H1 (cell line): ENCODE measurements around the gene PAWR. TPM values are rescaled to one million over a fixed set of nuclear protein-coding genes. Genes with fewer than 3 reads are reported as not detected.

ENCODE experiments used
- CTCF ChIA-PET: fragments of 300-600 bp; sonication (Branson Sonifier 250); formaldehyde crosslinking; loops from one replicate; lab custom pipeline; 2021; ENCODE audit not compliant: partially characterized antibody; lab: Charles Lee
- POLR2A ChIA-PET: fragments of 300-600 bp; sonication (Branson Sonifier 250); formaldehyde crosslinking; loops from one replicate; lab custom pipeline; 2021; ENCODE audit warnings: inconsistent platforms; ENCODE audit not compliant: partially characterized antibody; lab: Charles Lee
- DNase-seq, 2 experiments: peaks; one replicate each; pipeline versions ENCODE4 v3.0.0 to v3.0.0-alpha.2; 2010 to 2022; ENCODE audit warnings: low spot score in 2 of 2, low read depth in 1 of 2, mixed read lengths in 1 of 2
- FAIRE-seq: peaks from 2 replicates; lab custom pipeline; 2011; peaks lifted over from hg19 to GRCh38; lab: Jason Lieb, UNC
- H2AFZ ChIP-seq: 2 replicates; pipeline ENCODE4 v1.8.1; 2012; ENCODE audit warnings: low read length, inconsistent platforms
- H2AK5ac ChIP-seq: 2 replicates; pipeline ENCODE4 v1.6.1; 2013; ENCODE audit warnings: low read depth, low read length
- H2BK120ac ChIP-seq: replicated peaks from 2 replicates; pipeline ENCODE3; 2013; ENCODE audit warnings: low read depth, low read length, inconsistent platforms
- H2BK12ac ChIP-seq: 2 replicates; pipeline ENCODE4 v1.6.1; 2013; ENCODE audit warnings: low read depth, low read length
- H2BK15ac ChIP-seq: 2 replicates; pipeline ENCODE4 v1.6.1; 2013; ENCODE audit warnings: low read length
- H2BK20ac ChIP-seq: 2 replicates; pipeline ENCODE4 v1.6.1; 2013; ENCODE audit warnings: low read length
- H2BK5ac ChIP-seq: 2 replicates; pipeline ENCODE4 v1.6.1; 2013; ENCODE audit warnings: low read depth, low read length
- H3K14ac ChIP-seq: 2 replicates; pipeline ENCODE4 v1.6.1; 2013; ENCODE audit warnings: inconsistent platforms; ENCODE audit not compliant: insufficient read length
- H3K18ac ChIP-seq: 2 replicates; pipeline ENCODE4 v1.6.1; 2013; ENCODE audit warnings: low read length; ENCODE audit errors: extremely low read depth
- H3K23ac ChIP-seq: 2 replicates; pipeline ENCODE4 v1.6.1; 2013; ENCODE audit warnings: inconsistent platforms; ENCODE audit not compliant: insufficient read length
- H3K23me2 ChIP-seq: 2 replicates; pipeline ENCODE4 v1.6.1; 2013; ENCODE audit warnings: low read depth, low read length
- H3K27ac ChIP-seq: 2 replicates; pipeline ENCODE4 v1.6.1; 2011; ENCODE audit warnings: low read depth, low read length, inconsistent platforms
- H3K27me3 ChIP-seq, 4 experiments: replicated peaks in 1 of 4; 1 replicate in 1 of 4; 2 replicates in 3 of 4; pipeline versions ENCODE4 v1.6.1 to v1.8.1; 2011 to 2013; ENCODE audit warnings: low read length in 3 of 4, mild to moderate bottlenecking in 3 of 4, inconsistent platforms in 2 of 4, mixed read lengths in 2 of 4, moderate library complexity in 1 of 4; ENCODE audit not compliant: control insufficient read depth in 3 of 4, insufficient read depth in 3 of 4; ENCODE audit errors: extremely low read depth in 1 of 4
- H3K36me3 ChIP-seq, 4 experiments: 2 replicates each; pipeline versions ENCODE4 v1.6.1 to v1.8.1; 2011 to 2013; ENCODE audit warnings: mild to moderate bottlenecking in 4 of 4, low read length in 3 of 4, moderate library complexity in 2 of 4, control low read depth in 1 of 4, inconsistent platforms in 1 of 4; ENCODE audit not compliant: insufficient read depth in 4 of 4, control insufficient read depth in 2 of 4
- H3K4ac ChIP-seq: replicated peaks from 2 replicates; pipeline ENCODE3; 2013; ENCODE audit warnings: low read length, low read depth, mixed read lengths, inconsistent platforms; ENCODE audit not compliant: insufficient read length
- H3K4me1 ChIP-seq, 4 experiments: replicated peaks in 1 of 4; 1 replicate in 1 of 4; 2 replicates in 3 of 4; pipeline versions ENCODE4 v1.6.1 to v1.8.1; 2011 to 2013; ENCODE audit warnings: low read length in 3 of 4, inconsistent platforms in 2 of 4, mixed read lengths in 1 of 4; ENCODE audit not compliant: insufficient read depth in 4 of 4, control insufficient read depth in 3 of 4
- H3K4me2 ChIP-seq, 2 experiments: 2 replicates each; pipeline versions ENCODE4 v1.6.1 to v1.8.1; 2011 to 2013; ENCODE audit warnings: low read depth in 2 of 2, low read length in 2 of 2, control low read depth in 1 of 2, inconsistent platforms in 1 of 2, mild to moderate bottlenecking in 1 of 2; ENCODE audit not compliant: insufficient read depth in 1 of 2
- H3K4me3 ChIP-seq, 4 experiments: fragments of 200-600, 300-600 bp in 1 of 4; sonication (generic), shearing (Covaris generic), sonication (Bioruptor Twin) in 1 of 4; 2 replicates each; pipeline versions ENCODE4 v1.5.1 to v1.8.1; 2011 to 2016; ENCODE audit warnings: low read length in 4 of 4, low read depth in 3 of 4, control low read depth in 2 of 4, inconsistent platforms in 2 of 4, mild to moderate bottlenecking in 2 of 4, mixed read lengths in 1 of 4, moderate library complexity in 1 of 4; ENCODE audit not compliant: insufficient read depth in 2 of 4; ENCODE audit errors: extremely low read depth in 1 of 4
- H3K56ac ChIP-seq: replicated peaks from 2 replicates; pipeline ENCODE3; 2013; ENCODE audit warnings: low read depth, mild to moderate bottlenecking, mixed read lengths, low read length, inconsistent platforms; ENCODE audit not compliant: insufficient read length
- H3K79me1 ChIP-seq: 2 replicates; pipeline ENCODE4 v1.6.1; 2013; ENCODE audit warnings: low read depth, low read length, control low read depth
- H3K79me2 ChIP-seq, 2 experiments: 2 replicates each; pipeline versions ENCODE4 v1.6.1 to v1.8.1; 2012 to 2013; ENCODE audit warnings: low read length in 2 of 2, mild to moderate bottlenecking in 2 of 2, inconsistent platforms in 1 of 2; ENCODE audit not compliant: insufficient read depth in 2 of 2, control insufficient read depth in 1 of 2
- H3K9ac ChIP-seq, 4 experiments: replicated peaks in 1 of 4; 1 replicate in 1 of 4; 2 replicates in 3 of 4; pipeline versions ENCODE4 v1.6.1 to v1.8.1; 2011 to 2013; ENCODE audit warnings: low read depth in 3 of 4, low read length in 3 of 4, control low read depth in 2 of 4, mild to moderate bottlenecking in 2 of 4, moderate library complexity in 2 of 4, inconsistent platforms in 1 of 4; ENCODE audit errors: extremely low read depth in 1 of 4
- H3K9me3 ChIP-seq, 2 experiments: 2 replicates each; pipeline versions ENCODE4 v1.6.1 to v1.8.1; 2012 to 2013; ENCODE audit warnings: mild to moderate bottlenecking in 2 of 2, moderate library complexity in 2 of 2, control low read depth in 1 of 2, inconsistent platforms in 1 of 2, low read depth in 1 of 2, low read length in 1 of 2, mixed read lengths in 1 of 2; ENCODE audit not compliant: insufficient read depth in 2 of 2
- H4K20me1 ChIP-seq, 2 experiments: replicated peaks in 1 of 2; 2 replicates each; pipeline versions ENCODE3 to v1.8.1; 2011 to 2013; ENCODE audit warnings: inconsistent platforms in 2 of 2, low read length in 2 of 2, mild to moderate bottlenecking in 1 of 2; ENCODE audit not compliant: insufficient read depth in 2 of 2, control insufficient read depth in 1 of 2
- H4K5ac ChIP-seq: 2 replicates; pipeline ENCODE4 v1.6.1; 2013; ENCODE audit warnings: low read length, low read depth, mixed read lengths, inconsistent platforms; ENCODE audit not compliant: insufficient read length
- H4K8ac ChIP-seq: 2 replicates; pipeline ENCODE4 v1.8.0; 2013; ENCODE audit warnings: mild to moderate bottlenecking, moderate library complexity, low read length, inconsistent platforms; ENCODE audit not compliant: insufficient read depth; ENCODE audit errors: extremely low read depth
- H4K91ac ChIP-seq: replicated peaks from 2 replicates; pipeline ENCODE3; 2013; ENCODE audit warnings: low read length, mixed read lengths, inconsistent platforms; ENCODE audit not compliant: insufficient read length
- MAX ChIP-seq: IDR thresholded peaks from 2 replicates; pipeline ENCODE4 v1.6.1; 2012; ENCODE audit warnings: inconsistent platforms
- POLR2A ChIP-seq, 2 experiments: IDR thresholded peaks; 1 replicate in 1 of 2; 2 replicates in 1 of 2; pipeline ENCODE4 v1.6.1; 2011; ENCODE audit warnings: low read depth in 2 of 2, low read length in 2 of 2, mild to moderate bottlenecking in 2 of 2; ENCODE audit errors: control extremely low read depth in 1 of 2
- WGBS, 2 experiments: shearing (Covaris generic) in 1 of 2; methylation state at CpG; one replicate each; pipeline versions ENCODE4 v1.1.6 to v1.1.7; 2013 to 2015; ENCODE audit warnings: low lambda C conversion rate in 2 of 2, mixed read lengths in 2 of 2, inconsistent platforms in 1 of 2, low coverage in 1 of 2, missing lambda C conversion rate in 1 of 2; ENCODE audit not compliant: insufficient replicate concordance in 2 of 2, insufficient coverage in 1 of 2, insufficient read length in 1 of 2; ENCODE audit errors: extremely low coverage in 1 of 2, missing lambda C conversion rate in 1 of 2; 5-methylcytosine and 5-hydroxymethylcytosine counted together
- polyA plus RNA-seq, 7 experiments: library from polyadenylated mRNA; depleted of rRNA in 3 of 7; stranded (reverse) in 5 of 7; unstranded in 2 of 7; fragments of >200 nt in 5 of 7; fragments of 200-250 nt in 2 of 7; gene quantifications; 1 replicate in 5 of 7; 2 replicates in 1 of 7; 4 replicates in 1 of 7; pipeline versions ENCODE4 v1.2.1 to v1.2.3, GENCODE V29; 2011 to 2013; ENCODE audit warnings: missing spikeins in 2 of 7, mixed read lengths in 2 of 7
- total RNA-seq: library from RNA; stranded (reverse); fragmentation: NEBNext Ultra II Directional; extraction: Animal tissue kit (Norgen Biotek cat#: 25700); gene quantifications from 2 replicates; pipeline ENCODE4 v1.2.1, GENCODE V29; 2021

PAWR gene
- total and polyA plus RNA-seq, 2 of the 8 experiments (the other 6 are each of a cell fraction or from before 2014, with no cell fraction given): 28.3 to 327 TPM

- peak overlapping the region; percentile 29 for H2BK120ac ChIP-seq
- H3K4ac ChIP-seq: peak overlapping the region; percentile 74
- H3K9ac ChIP-seq: peak overlapping the region; percentile 62 to 89 (median 82)
- H2AK5ac ChIP-seq: no peak overlapping the region
- peak overlapping the region; percentile 76 to 96 for H3K4me2 ChIP-seq
- H3K23ac ChIP-seq: no peak overlapping the region
- peaks cover 6 to 18% of the 10 kb centered on the region in 2 experiments for H4K20me1 ChIP-seq
- H4K91ac ChIP-seq: peak overlapping the region; percentile 88
- TF ChIP-seq MAX (no peak), POLR2A (IDR thresholded peaks at IDR 0.05; ENCODE audit: control extremely low read depth in 1 of 2, low read depth in 2 of 2, low read length in 2 of 2) (peak in 1 of 2 experiments; percentile 29; a peak in 2 of 3 replicates)
- H3K4me3 ChIP-seq: peak overlapping the region; percentile 81 to 96 (median 93)
- peaks cover 45 to 83% of the 10 kb centered on the region in 2 experiments for H3K79me2 ChIP-seq
- H2BK12ac ChIP-seq: no peak overlapping the region; the same call in 1 of the 2 replicates
- H2BK5ac ChIP-seq: 0 out of 2 replicates have a peak overlapping the region, but pooled peaks have one; percentile 63
- FAIRE-seq (no peak), DNase-seq (no peak)
- peaks cover 0 to 13% (median 0%) of the 10 kb centered on the region in 4 experiments; a peak in 1 of 8 replicates for H3K36me3 ChIP-seq
- H3K79me1 ChIP-seq: no peaks in the 10 kb centered on the region
- H3K23me2 ChIP-seq: peaks cover 9% of the 10 kb centered on the region
- H2BK20ac ChIP-seq: no peak overlapping the region
- peak overlapping the region; percentile 79 for H3K27ac ChIP-seq
- no peaks in the 10 kb centered on the region for H3K27me3 ChIP-seq
- no peak overlapping the region for H2AFZ ChIP-seq
- H3K18ac ChIP-seq: peak overlapping the region; percentile 36; the same call in 1 of the 2 replicates
- peaks cover 4 to 12% (median 5%) of the 10 kb centered on the region in 4 experiments; a peak in 6 of 7 replicates for H3K4me1 ChIP-seq
- H3K14ac ChIP-seq: no peak overlapping the region
- CTCF ChIA-PET: interaction anchor here (0.7 to 2.1 kb wide), 4 partner anchors 27 to 134 kb away, joined by 3 to 5 read pairs (median 3); no protein-coding TSS in a partner anchor
- H4K8ac ChIP-seq: peak overlapping the region; percentile 73
- POLR2A ChIA-PET: interaction anchor here (0.8 to 9.3 kb wide), 11 partner anchors 8 to 141 kb away, joined by 3 to 91 read pairs (median 6); no protein-coding TSS in a partner anchor
- WGBS, 2 experiments: 2% methylated on average over 6 of the region's 6 CpGs; no CpG with 5 or more reads in 1 of the 2 experiments
- no peak overlapping the region for H2BK15ac ChIP-seq
- no peaks in the 10 kb centered on the region for H3K9me3 ChIP-seq
- peak overlapping the region; percentile 27 for H3K56ac ChIP-seq
- H4K5ac ChIP-seq: peak overlapping the region; percentile 45
These were observed 1.7 kb downstream of the PAWR start for GRCh38 chr12:79689061-79689476.
